HG03354 (cell line): ENCODE results near the gene SCN10A.

Source experiments
- ATAC-seq: cut with Tn5 transposase; IDR thresholded peaks from one replicate; pipeline ENCODE4 v1.9.1; 2021; ENCODE audit warnings: mild to moderate bottlenecking; ENCODE audit not compliant: unreplicated experiment, poor library complexity, severe bottlenecking

Gene SCN10A

GRCh38 chr3:38816026-38816425 is at the start of gene SCN10A:
Gene SCN10A, minus strand, starts transcription at chr3:38816217. Its CDS starts 22,207 bp downstream, at chr3:38794010.
- no peak for ATAC-seq

GRCh38 chr3:38853011-38853410 is 37.0 kb upstream of the SCN10A start:
- ATAC-seq: no peak

GRCh38 chr3:38843898-38844297 is 27.9 kb upstream of the SCN10A start:
- no peak for ATAC-seq

GRCh38 chr3:38842266-38842965 is 26.4 kb upstream of the SCN10A start:
- no peak for ATAC-seq

GRCh38 chr3:38840987-38841386 is 25.0 kb upstream of the SCN10A start:
- no peak for ATAC-seq

- ATAC-seq: no peak
These were observed 21.3 kb upstream of the SCN10A start for GRCh38 chr3:38837358-38837757.

GRCh38 chr3:38836561-38836960 is 20.5 kb upstream of the SCN10A start:
- ATAC-seq: no peak

- no peak for ATAC-seq
These were observed 19.9 kb upstream of the SCN10A start for GRCh38 chr3:38835939-38836338.

GRCh38 chr3:38834717-38835116 is 18.7 kb upstream of the SCN10A start:
- no peak for ATAC-seq

- ATAC-seq: peak; percentile 50
These were observed 18.1 kb upstream of the SCN10A start for GRCh38 chr3:38834110-38834509.

- no peak for ATAC-seq
These were observed 13.4 kb upstream of the SCN10A start for GRCh38 chr3:38829404-38829803.

- ATAC-seq: no peak
These were observed 12.7 kb upstream of the SCN10A start for GRCh38 chr3:38828681-38829080.

- ATAC-seq: no peak
These were observed 11.8 kb upstream of the SCN10A start for GRCh38 chr3:38827791-38828190.

- no peak for ATAC-seq
These were observed 10.0 kb upstream of the SCN10A start for GRCh38 chr3:38826001-38826400.

- no peak for ATAC-seq
These were observed 8.3 kb upstream of the SCN10A start for GRCh38 chr3:38824349-38824748.

GRCh38 chr3:38823722-38824121 is 7.7 kb upstream of the SCN10A start:
- no peak for ATAC-seq

GRCh38 chr3:38823186-38823585 is 7.2 kb upstream of the SCN10A start:
- no peak for ATAC-seq

GRCh38 chr3:38811822-38812221 is 4.2 kb downstream of the SCN10A start:
- no peak for ATAC-seq

GRCh38 chr3:38805765-38806386 is 10.1 kb downstream of the SCN10A start:
- ATAC-seq: no peak

GRCh38 chr3:38805004-38805403 is 11.0 kb downstream of the SCN10A start:
- ATAC-seq: no peak

GRCh38 chr3:38800511-38800910 is 15.5 kb downstream of the SCN10A start:
- no peak for ATAC-seq

- no peak for ATAC-seq
These were observed 22.3 kb downstream of the SCN10A start for GRCh38 chr3:38793721-38794120.
